HG03521 (cell line): Measurements from ENCODE around the gene RADX.
"Not testable (repeated sequence)": the region's sequence is repeated elsewhere in the genome, so short reads cannot be mapped to it uniquely, and the experiment has no call there.

Source experiments
- ATAC-seq: cut with Tn5 transposase; IDR thresholded peaks from one replicate; pipeline ENCODE4 v1.9.1; 2021; ENCODE audit warnings: mild to moderate bottlenecking, moderate library complexity; ENCODE audit not compliant: unreplicated experiment

The RADX gene

GRCh38 chrX:106611679-106612392, at the start of gene RADX:
Gene RADX (plus strand): TSS chrX:106611978. CDS start chrX:106612081, 103 bp downstream.
- peak; percentile 98 for ATAC-seq

- no peak for ATAC-seq
Measured at GRCh38 chrX:106564986-106565385, 46.8 kb upstream of the RADX start.

- ATAC-seq = no peak
Measured at GRCh38 chrX:106566362-106566761, 45.4 kb upstream of the RADX start.

GRCh38 chrX:106581856-106582255, 29.9 kb upstream of the RADX start:
- ATAC-seq = no peak

GRCh38 chrX:106585478-106585877, 26.3 kb upstream of the RADX start:
- ATAC-seq = no peak

- no peak for ATAC-seq
Measured at GRCh38 chrX:106588801-106589200, 23.0 kb upstream of the RADX start.

- ATAC-seq = no peak
Measured at GRCh38 chrX:106599411-106599810, 12.4 kb upstream of the RADX start.

- no peak for ATAC-seq
Measured at GRCh38 chrX:106606571-106606970, 5.2 kb upstream of the RADX start.

- no peak for ATAC-seq
Measured at GRCh38 chrX:106608016-106608415, 3.8 kb upstream of the RADX start.

- no peak for ATAC-seq
Measured at GRCh38 chrX:106611317-106611678, 480 bp upstream of the RADX start.

- no peak for ATAC-seq
Measured at GRCh38 chrX:106612393-106612763, 600 bp downstream of the RADX start.

- no peak for ATAC-seq
Measured at GRCh38 chrX:106613277-106613676, 1.5 kb downstream of the RADX start.

GRCh38 chrX:106615041-106615440, 3.3 kb downstream of the RADX start:
- no peak for ATAC-seq

- ATAC-seq = no peak
Measured at GRCh38 chrX:106619797-106620196, 8.0 kb downstream of the RADX start.

- no peak for ATAC-seq
Measured at GRCh38 chrX:106621836-106622235, 10.1 kb downstream of the RADX start.

GRCh38 chrX:106626789-106627188, 15.0 kb downstream of the RADX start:
- ATAC-seq = no peak

GRCh38 chrX:106631615-106632014, 19.8 kb downstream of the RADX start:
- no peak for ATAC-seq

GRCh38 chrX:106649523-106650428, 38.0 kb downstream of the RADX start:
- ATAC-seq = peak; percentile 92

GRCh38 chrX:106653625-106654024, 41.8 kb downstream of the RADX start:
- ATAC-seq = not testable (repeated sequence)

GRCh38 chrX:106670631-106671030, 58.9 kb downstream of the RADX start:
- ATAC-seq = no peak

- ATAC-seq = no peak
Measured at GRCh38 chrX:106672527-106672926, 60.7 kb downstream of the RADX start.

GRCh38 chrX:106680716-106681115, 68.9 kb downstream of the RADX start:
- ATAC-seq = no peak
